GM21381 (cell line): ENCODE data around the gene RNF34.

Experiments used
- ATAC-seq: cut with Tn5 transposase; IDR thresholded peaks from one replicate; pipeline ENCODE4 v1.9.1; 2021; ENCODE audit warnings: mild to moderate bottlenecking, moderate library complexity; ENCODE audit not compliant: unreplicated experiment

RNF34 gene

DNA sequence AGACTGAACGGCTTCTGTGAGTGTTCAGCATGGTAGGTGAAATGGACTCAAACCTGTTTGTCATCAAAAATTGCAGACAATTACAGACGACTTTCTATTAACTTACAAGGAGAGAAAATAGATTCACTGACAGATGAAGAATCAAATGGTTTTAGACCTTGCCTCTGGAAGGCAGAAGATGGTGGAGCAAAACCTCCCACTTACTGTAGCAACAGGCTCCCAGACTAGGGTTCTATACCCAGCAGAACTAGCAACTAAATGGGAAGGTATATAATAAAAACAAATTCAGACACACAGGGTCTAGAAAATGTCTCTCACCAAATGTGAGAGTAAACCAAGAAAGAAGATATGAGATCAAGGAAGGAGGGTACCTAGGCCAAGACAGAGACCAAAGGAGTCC, 36.8 kb downstream of the RNF34 start:
- no peak for ATAC-seq

DNA sequence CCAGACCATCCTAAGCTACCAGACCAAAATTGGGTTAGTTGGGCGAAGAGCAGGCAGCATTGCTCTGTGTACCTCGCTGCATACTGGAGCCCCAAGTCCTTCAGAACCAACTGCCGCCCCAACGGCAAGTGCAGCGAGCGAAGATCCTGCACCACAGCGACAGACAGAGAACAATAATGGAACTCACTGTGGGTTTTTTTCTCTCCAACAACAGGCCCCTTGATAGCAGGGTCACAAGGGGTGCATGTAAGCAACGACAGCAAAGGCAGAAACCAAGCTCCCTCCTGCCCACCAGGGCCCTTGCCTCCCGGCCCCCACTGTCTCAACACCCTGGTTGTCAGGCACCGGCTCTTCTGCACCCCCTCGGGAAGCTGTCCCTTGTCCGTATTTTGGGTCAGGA, 39.0 kb downstream of the RNF34 start:
- ATAC-seq, result no peak

GRCh38 chr12:121439715-121440114, 39.8 kb downstream of the RNF34 start:
- no peak for ATAC-seq

DNA sequence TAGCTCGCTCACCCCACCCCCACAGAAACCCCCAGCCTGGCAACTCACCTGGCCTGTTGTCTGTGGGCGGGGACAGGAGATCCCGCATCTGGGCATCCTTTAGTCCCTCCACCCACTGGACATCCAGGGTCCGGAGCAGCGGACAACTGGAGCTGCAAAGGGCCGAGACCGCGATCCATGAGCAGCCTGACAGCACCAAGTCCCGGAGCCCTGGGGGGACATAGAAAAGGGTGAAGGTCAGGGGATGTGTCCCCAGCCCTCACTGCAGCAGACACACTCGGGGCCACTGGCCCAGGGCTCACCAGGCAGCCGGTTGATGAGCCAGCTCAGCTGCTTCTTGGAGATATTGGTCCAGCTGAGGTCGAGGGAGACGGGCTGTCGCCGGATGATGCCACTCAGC, 40.9 kb downstream of the RNF34 start:
- no peak for ATAC-seq

DNA sequence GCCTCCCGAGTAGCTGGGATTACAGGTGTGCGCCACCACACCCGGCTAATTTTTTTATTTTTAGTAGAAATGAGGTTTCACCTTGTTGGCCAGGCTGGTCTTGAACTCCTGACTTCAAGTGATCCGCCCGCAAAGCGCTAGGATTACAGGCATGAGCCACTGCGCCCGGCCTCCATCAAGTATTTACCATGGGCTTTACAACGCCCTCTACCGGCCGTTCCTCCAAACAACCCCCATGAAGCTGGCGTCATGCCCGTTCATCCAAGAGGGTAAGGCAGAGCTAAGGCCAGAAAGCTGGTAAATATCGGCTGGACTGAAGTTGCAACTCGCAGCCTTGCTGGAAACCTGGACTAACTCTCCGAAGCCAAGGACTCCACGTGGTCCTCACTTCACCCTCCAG, 41.6 kb downstream of the RNF34 start:
- ATAC-seq, result no peak

DNA sequence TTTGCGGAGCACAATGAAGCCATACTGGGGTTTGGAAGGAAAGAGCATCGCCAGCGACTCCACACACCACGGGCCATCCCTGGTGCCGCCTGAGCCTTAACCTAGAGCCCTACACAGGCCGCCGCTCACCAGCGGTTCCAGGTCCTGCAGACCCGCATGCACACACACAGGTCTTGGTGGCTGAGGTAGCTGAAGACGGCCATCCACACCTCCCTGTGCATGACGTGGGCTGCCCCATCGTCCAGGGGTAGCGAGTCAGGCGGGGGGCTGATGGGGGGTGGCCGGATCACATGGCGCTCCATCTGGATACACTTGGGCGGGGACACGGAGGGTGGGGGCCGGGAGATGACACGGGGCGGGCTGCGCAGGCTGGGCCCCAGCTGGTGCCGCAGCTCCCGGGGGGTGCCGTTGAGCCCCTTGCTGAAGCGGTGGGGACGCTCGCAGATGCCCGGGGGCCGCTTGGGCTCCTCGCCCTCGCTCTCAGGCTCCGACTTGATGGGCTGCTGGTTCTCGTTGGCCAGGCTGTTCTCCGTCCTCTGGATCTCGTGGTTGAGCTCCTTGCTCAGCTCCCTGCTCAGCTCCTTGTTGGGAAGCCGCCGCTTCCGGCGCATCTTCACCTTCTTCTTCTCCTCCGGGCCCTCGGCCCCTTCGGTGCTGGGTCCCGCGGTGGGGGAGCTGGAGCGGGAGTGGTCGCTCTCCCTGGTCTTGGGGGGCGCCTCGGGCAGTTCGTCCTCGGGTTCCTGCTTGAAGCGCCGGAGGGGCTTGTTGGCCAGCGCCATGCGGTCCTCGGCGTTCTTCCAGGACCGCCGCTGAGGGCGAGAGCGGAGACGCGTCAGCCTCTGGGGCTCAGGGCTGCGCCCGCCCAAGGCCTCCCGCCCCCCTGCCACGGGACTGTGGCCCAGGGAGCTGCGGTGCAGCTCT, 42.4 kb downstream of the RNF34 start:
- ATAC-seq, result no peak

- no peak for ATAC-seq
These were observed 43.4 kb downstream of the RNF34 start for GRCh38 chr12:121443193-121443870.

DNA sequence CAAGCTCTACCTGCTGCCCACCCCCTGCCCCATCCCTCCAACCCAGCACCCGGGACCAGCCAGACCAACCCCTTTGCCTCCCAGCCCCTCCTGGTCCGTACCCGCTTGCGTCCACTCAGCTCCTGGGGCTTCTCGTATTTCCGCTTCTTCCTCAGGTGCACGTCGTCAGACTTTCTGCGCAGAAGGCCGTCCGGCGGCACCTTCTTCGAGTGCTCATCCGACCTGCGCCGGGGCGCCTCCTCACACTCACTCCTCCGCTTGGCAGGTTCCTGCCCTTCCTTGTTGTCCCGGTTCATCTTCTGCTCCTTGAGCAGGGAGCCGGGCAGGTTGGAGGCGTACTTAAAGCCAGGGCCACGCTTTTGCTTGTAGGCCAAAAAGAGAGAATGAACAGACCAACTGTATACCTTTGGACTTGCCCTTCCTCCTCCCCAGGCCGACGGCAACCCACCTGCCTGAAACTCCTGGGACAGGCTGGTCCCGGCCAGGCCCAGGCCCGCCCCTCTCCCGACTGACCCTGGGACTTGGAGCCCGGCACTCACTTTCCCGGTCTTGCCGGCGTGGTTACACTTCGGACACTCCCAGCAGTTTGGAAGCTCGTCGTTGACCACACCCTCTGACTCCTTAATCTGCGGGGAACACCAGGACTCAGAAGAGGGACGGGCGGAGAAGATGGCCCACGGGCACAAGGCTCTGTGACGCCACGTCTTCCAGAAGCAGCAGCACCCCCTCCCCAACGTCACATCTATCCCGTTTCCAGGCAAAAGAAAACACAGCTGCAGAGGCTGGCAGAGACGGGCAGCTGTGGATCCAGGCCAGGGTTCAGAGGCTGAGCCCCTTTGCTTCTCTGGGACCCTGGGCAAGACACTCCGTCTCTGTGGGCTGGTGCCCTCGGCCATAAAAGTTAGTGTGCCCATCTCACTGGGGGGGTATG, 44.3 kb downstream of the RNF34 start:
- no peak for ATAC-seq

DNA sequence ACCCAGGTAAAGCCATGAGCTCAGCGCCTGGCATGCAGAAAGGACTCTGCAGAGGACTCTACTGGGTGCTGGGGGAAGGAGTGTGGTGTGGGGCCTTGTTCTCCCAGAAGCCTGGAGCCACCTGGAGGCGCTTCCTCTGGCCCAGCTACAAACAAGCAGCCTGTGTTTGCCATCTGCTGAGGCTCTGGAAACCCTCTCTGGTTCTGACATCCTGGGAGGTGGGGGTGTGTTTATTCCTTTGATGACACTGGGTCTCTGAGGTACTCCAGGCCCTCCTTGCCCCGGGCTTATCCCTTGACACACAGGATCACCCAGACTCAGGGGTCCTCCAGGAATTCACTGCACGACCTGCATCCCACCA, 44.9 kb downstream of the RNF34 start:
- no peak for ATAC-seq

GRCh38 chr12:121446750-121447149, 46.8 kb downstream of the RNF34 start:
- no peak for ATAC-seq

DNA sequence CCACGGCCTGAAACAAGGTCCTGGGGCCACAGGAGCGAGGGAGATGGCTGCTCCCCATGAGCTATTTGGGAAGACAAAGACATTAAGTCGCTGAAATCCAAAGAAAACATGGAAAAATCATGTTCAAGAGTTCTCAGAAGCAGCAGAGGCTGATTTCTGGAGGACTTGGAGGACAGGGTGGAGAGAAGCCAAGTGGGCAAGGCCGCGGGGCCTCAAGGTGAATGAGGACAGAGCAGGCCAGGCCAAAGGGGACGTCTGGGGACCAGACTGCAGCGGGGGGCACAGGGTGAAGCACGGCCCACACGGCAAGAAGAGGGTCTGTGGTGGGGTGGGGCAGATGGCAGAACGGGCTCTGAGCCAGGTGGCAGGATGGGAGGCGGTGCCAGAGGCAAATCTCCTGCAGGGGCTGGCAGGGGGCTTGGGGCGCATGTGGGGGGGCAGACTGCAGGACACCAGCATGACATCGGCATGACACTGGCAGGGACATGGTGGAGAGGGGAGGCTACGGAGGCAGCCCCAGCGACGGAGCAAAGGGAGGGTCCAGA, 48.9 kb downstream of the RNF34 start:
- no peak for ATAC-seq

- no peak for ATAC-seq
These were observed 52.0 kb downstream of the RNF34 start for GRCh38 chr12:121451961-121452339.

GRCh38 chr12:121452340-121452984, 52.5 kb downstream of the RNF34 start:
- ATAC-seq, result no peak

- ATAC-seq, result no peak
These were observed 53.1 kb downstream of the RNF34 start for GRCh38 chr12:121452985-121453360.

DNA sequence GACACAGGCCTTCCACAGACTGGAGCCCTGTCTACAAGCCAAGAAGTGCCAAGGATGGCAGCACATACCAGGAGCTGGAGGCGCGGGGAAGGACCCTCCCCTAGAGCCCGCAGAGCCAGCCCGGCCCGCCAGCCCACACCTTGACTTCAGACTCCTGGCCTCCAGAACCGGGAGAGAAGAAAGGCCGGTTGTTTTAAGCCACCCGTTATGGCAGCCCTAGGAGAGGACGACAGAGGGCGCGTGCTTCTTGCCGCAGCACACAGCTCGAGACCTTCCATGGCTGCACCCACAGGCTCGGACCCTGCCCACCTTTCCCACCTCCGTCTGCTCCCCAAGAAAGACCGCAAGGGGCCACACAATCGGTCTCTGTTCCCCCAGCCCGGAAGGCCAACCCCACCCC, 53.7 kb downstream of the RNF34 start:
- no peak for ATAC-seq

DNA sequence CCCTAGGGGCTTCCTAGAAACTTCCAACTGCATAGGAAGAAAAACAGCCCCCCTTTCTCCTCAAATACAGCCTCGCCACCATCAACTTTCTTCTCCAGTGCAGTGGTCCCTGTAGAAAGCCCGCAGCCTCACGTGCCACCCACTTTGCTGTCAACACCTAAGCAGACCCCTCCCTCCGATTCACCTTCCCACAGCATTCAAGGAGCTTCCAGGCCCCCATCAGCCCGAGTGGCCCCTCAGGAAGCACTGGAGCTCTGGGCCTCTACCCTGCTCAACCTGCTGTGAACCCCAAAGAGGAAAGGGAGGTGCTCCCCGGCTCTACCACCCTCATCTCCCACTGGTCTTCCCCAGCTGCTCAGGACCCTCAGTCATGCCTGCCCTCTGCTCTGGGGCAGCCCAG, 55.0 kb downstream of the RNF34 start:
- ATAC-seq, result no peak

- no peak for ATAC-seq
These were observed 56.0 kb downstream of the RNF34 start for GRCh38 chr12:121455766-121456420.

- ATAC-seq, result no peak
These were observed 56.6 kb downstream of the RNF34 start for GRCh38 chr12:121456551-121456950.

DNA sequence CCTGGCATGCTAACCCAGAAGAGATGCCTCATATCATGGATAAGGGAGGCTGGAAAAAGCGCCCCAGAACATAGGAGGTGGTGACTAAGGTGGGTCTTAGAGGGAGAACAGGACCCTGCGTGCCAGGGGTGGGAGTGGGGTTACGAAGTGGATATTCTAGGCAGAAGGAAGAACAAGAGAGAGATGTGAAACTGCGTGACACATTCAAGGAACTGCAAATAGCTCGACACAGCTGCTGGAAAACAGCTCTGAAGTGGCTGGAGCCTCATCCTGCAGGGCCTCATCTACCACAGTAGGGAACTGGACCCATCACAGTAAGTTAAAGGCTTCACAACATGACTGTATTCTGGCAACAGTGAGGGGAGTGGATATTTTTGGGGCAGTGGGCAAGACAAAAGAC, 61.1 kb downstream of the RNF34 start:
- ATAC-seq, result no peak

DNA sequence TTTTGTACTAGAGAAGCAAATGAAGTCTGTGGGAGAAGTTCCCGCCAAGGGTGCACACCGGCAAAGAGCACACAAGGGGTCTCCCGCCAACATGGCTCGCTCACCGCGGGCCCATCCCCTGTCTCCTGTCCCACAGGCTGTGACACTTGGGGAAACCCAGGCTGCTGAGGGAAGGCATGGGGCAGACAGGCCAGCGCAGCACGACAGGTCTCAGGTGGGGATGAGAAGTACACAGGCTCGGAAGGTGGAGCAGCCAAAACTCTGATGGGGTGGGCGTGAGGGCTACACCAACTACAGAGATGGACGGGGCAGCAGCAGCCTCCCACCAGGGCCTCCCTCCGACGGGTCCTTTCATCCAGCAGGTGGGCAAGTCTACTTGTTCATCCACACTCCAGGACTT, 64.4 kb downstream of the RNF34 start:
- no peak for ATAC-seq
